ENCODE results near the gene LAS1L.
"Not testable (repeated sequence)": the region's sequence is repeated elsewhere in the genome, so short reads cannot be mapped to it uniquely, and the experiment has no call there.

The LAS1L gene

GRCh38 chrX:65516756-65517155, 17.8 kb downstream of the LAS1L start:
- no peak for DNase-seq

DNA sequence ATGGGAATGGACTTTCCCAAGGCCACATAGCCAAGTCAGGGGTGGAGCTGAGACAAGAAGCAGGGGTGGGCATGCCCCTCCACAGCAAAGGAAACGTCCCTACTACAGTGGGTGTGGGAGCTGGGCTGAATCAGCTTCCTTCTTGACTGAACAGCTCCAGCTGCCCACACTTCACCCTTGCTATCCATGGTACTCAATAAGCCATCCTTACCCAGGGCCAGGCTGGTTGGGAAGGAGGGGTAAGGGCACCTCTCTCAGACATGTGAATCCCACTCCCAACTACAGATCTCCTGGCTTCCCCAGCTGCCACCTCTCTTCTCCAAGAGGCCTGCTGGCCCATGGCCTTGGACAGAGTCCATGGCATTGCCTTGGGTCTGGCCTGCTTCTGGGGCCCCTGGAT, 21.0 kb downstream of the LAS1L start:
- no peak for DNase-seq

DNA sequence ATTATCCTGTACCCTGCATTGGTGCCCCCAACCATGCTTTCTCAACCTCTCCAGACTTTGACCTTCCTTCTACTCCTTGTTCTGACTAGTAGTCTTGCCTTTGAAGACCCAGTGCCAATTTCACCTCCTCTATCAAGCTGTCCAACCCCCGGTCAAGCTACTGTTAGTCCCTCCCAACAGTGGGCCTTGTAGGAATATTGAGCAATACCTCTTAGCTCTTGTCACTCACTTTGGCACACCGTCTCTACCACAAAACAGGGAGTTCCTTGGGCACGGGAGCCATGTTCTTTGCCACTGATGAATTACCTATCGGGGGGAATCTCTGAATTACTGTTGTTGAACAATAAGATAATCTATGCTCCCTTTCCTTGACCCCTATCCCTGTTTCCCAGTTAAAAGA, 25.2 kb downstream of the LAS1L start:
- no peak for DNase-seq

- DNase-seq, result no peak
Measured at GRCh38 chrX:65508851-65509250, 25.7 kb downstream of the LAS1L start.

GRCh38 chrX:65502618-65503017, 32.0 kb downstream of the LAS1L start:
- no peak for DNase-seq

GRCh38 chrX:65493431-65493830, 41.2 kb downstream of the LAS1L start:
- no peak for DNase-seq

GRCh38 chrX:65491620-65492019, 43.0 kb downstream of the LAS1L start:
- no peak for DNase-seq

GRCh38 chrX:65488495-65488894, 46.1 kb downstream of the LAS1L start:
- DNase-seq, result no peak

DNA sequence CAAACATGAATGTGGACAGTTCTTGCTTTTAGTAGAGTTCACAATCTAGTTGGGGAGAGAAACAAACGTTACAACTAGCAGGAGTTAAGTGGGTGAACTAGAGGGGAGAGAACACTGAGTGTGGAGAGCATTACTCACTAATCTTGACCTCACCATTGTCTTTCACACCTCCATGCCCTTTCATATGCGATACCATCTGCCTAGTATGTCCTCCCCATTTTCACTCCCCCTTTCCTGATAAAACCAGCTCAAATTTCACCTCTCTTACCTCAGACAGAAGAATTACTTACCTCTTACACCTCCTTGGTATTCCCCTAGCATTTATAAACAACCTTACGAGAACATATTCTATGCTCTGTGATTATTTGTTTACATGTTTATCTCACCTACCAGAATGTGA, 53.6 kb downstream of the LAS1L start:
- DNase-seq, result no peak

DNA sequence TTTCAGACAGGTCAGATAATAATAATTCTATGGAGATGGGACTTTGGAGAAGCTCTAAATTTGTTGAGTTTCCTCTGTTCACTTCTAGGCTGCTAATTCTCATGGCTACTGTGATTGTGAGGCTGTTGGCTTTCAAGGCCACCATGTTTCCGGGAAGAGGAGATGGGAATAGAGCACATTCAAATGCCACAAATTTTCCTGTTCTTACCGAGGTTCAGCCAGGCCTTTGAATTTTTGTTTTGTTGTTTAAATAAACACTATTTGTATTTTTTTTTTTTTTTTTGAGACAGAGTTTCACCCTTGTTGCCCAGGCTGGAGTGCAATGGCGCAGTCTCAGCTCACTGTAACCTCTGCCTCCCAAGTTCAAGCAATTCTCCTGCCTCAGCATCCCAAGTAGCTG, 55.5 kb downstream of the LAS1L start:
- not testable (repeated sequence) for DNase-seq

DNA sequence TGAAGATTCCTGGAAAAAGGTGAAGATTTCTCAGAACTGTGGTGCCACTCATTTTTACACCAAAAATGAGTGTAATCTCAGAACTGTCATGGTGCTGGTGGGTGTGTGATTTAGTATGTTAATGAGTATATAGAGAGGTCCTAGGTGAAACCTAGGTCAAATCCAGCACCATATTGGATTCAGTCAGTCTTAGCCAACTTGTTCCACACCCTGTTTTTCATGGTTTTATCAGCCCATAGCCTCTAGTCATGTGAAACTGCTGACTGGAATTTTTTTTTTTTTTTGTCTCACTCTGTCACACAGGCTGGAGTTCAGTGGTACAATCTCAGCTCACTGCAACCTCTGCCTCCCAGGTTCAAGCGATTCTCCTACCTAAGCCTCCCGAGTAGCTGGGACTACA, 58.0 kb downstream of the LAS1L start:
- DNase-seq, result no peak

DNA sequence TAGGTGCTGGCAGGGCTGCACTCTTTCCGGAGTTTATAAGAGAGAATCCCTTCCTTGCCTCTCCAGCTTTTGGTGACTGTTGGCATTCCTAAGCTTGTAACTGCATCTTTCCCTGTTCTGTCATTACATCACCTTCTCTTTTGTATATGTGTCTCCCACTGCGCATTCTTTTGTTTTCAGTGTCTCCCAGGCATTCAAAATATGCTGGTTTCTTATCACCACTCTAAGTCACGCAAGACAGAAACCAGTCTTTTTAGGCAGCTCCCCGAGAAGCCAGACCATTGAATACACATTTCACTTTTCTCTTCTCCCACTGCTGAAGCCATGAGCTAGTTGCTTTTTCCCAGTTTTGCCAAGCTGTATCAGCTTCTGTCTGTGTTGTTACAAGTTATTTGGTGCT, 71.0 kb downstream of the LAS1L start:
- no peak for DNase-seq
